B cell (primary cell): ENCODE data around the gene KIF9. TPM values are rescaled to one million over a fixed set of nuclear protein-coding genes. Genes with fewer than 3 reads are reported as not detected.

Source experiments
- ATAC-seq: fragments of 200-7000 bp; cut with Tn5 transposase; one replicate; pipeline ENCODE4 v1.10.0; 2021; ENCODE audit warnings: low read depth, mild to moderate bottlenecking, moderate number of reproducible peaks, moderate library complexity
- CTCF ChIA-PET: fragments of 350-600 bp; sonication (Branson Sonifier 250); formaldehyde crosslinking; loops from one replicate; lab custom pipeline; 2021; ENCODE audit warnings: antibody characterized with exemption, inconsistent platforms; lab: Charles Lee
- POLR2A ChIA-PET: fragments of 350-600 bp; sonication (Branson Sonifier 250); formaldehyde crosslinking; loops from one replicate; lab custom pipeline; 2021; ENCODE audit warnings: antibody characterized with exemption; lab: Charles Lee
- DNase-seq: peaks from one replicate; pipeline ENCODE4 v3.0.0; 2013
- H2AFZ ChIP-seq: 2 replicates; pipeline ENCODE4 v1.6.1; 2012; ENCODE audit warnings: mild to moderate bottlenecking, low read depth, low read length; ENCODE audit not compliant: insufficient read depth, poor library complexity, severe bottlenecking
- H3K27ac ChIP-seq, 2 donors: 1 replicate in 1 of 2; 2 replicates in 1 of 2; pipeline ENCODE4 v1.5.1; 2012 to 2013; ENCODE audit warnings: low read length in 2 of 2, mild to moderate bottlenecking in 2 of 2, moderate library complexity in 1 of 2
- H3K27me3 ChIP-seq, 4 experiments: fragments of 200-600 bp in 1 of 4; sonication (generic) in 1 of 4; replicated peaks in 1 of 4; 1 replicate in 2 of 4; 2 replicates in 2 of 4; pipeline versions ENCODE4 v1.6.1 to v1.7.0; 2013 to 2016; ENCODE audit warnings: low read length in 3 of 4, mild to moderate bottlenecking in 2 of 4, mixed read lengths in 1 of 4, moderate library complexity in 1 of 4; ENCODE audit not compliant: insufficient read depth in 4 of 4, control insufficient read depth in 3 of 4; ENCODE audit errors: control extremely low read depth in 1 of 4
- H3K36me3 ChIP-seq, 2 experiments: replicated peaks in 1 of 2; 1 replicate in 1 of 2; 2 replicates in 1 of 2; pipeline versions ENCODE4 v1.6.1 to v1.7.1; 2013; ENCODE audit warnings: low read length in 1 of 2; ENCODE audit not compliant: insufficient read depth in 2 of 2, control insufficient read depth in 1 of 2; ENCODE audit errors: control extremely low read depth in 1 of 2, extremely low read depth in 1 of 2
- H3K4me1 ChIP-seq, 2 donors: fragments of 200-600 bp in 1 of 2; sonication (generic) in 1 of 2; 1 replicate in 1 of 2; 2 replicates in 1 of 2; pipeline versions ENCODE4 v1.5.1 to v1.6.1; 2013 to 2017; ENCODE audit warnings: low read length in 2 of 2; ENCODE audit not compliant: control insufficient read depth in 2 of 2, insufficient read depth in 2 of 2
- H3K4me2 ChIP-seq: replicated peaks from 2 replicates; pipeline ENCODE3; 2012; ENCODE audit warnings: mild to moderate bottlenecking, low read depth, low read length; ENCODE audit not compliant: poor library complexity, severe bottlenecking
- H3K4me3 ChIP-seq, 5 experiments: fragments of 200-600 bp in 1 of 5; sonication (generic) in 1 of 5; 1 replicate in 3 of 5; 2 replicates in 2 of 5; pipeline versions ENCODE4 v1.5.1 to v1.7.0; 2011 to 2016; ENCODE audit warnings: low read length in 4 of 5, mild to moderate bottlenecking in 4 of 5, low read depth in 2 of 5, control low read depth in 1 of 5, moderate library complexity in 1 of 5; ENCODE audit not compliant: insufficient read depth in 1 of 5; ENCODE audit errors: control extremely low read depth in 1 of 5, extremely low read depth in 1 of 5
- H3K79me2 ChIP-seq: fragments of 200-600 bp; sonication (generic); one replicate; pipeline ENCODE4 v1.6.0; 2016; ENCODE audit warnings: low read length; ENCODE audit not compliant: control insufficient read depth, insufficient read depth
- H3K9ac ChIP-seq: fragments of 200-600 bp; sonication (generic); 2 replicates; pipeline ENCODE4 v1.6.1; 2017; ENCODE audit warnings: mild to moderate bottlenecking, low read length, moderate library complexity
- H3K9me3 ChIP-seq, 3 donors: one replicate each; pipeline versions ENCODE4 v1.6.1 to v1.7.1; 2013; ENCODE audit warnings: low read length in 2 of 3; ENCODE audit not compliant: control insufficient read depth in 2 of 3, insufficient read depth in 1 of 3; ENCODE audit errors: control extremely low read depth in 1 of 3
- H4K20me1 ChIP-seq: 2 replicates; pipeline ENCODE4 v1.6.0; 2012; ENCODE audit warnings: mild to moderate bottlenecking, low read length; ENCODE audit not compliant: insufficient read depth, control insufficient read depth, poor library complexity, severe bottlenecking
- H3K27ac Mint-ChIP-seq: one replicate; pipeline ENCODE4 v1.8.0; 2021; ENCODE audit warnings: mixed read lengths
- H3K27me3 Mint-ChIP-seq: one replicate; pipeline ENCODE4 v1.8.0; 2021; ENCODE audit warnings: mixed read lengths
- H3K4me1 Mint-ChIP-seq: one replicate; pipeline ENCODE4 v1.8.0; 2021; ENCODE audit warnings: mixed read lengths
- H3K4me3 Mint-ChIP-seq: one replicate; pipeline ENCODE4 v1.8.0; 2021; ENCODE audit warnings: mixed read lengths
- H3K9me3 Mint-ChIP-seq: one replicate; pipeline ENCODE4 v1.8.0; 2022; ENCODE audit warnings: mixed read lengths; ENCODE audit not compliant: insufficient read depth
- EZH2 ChIP-seq: IDR thresholded peaks from 2 replicates; pipeline ENCODE4 v1.6.1; 2012; ENCODE audit warnings: borderline replicate concordance, low read depth, mild to moderate bottlenecking, moderate library complexity, low read length; ENCODE audit not compliant: insufficient read depth, poor library complexity, severe bottlenecking
- WGBS: methylation state at CpG from one replicate; pipeline ENCODE4 v1.1.5; 2013; ENCODE audit warnings: missing lambda C conversion rate; ENCODE audit not compliant: insufficient coverage; 5-methylcytosine and 5-hydroxymethylcytosine counted together
- intact Hi-C: fragments of 100-400 bp; cut with micrococcal nuclease; formaldehyde crosslinking; loops from one replicate; pipeline ENCODE4 v1.10.0; 2022
- polyA plus RNA-seq: library from polyadenylated mRNA; depleted of rRNA; stranded (reverse); fragments of >200 nt; gene quantifications from 2 replicates; pipeline ENCODE4 v1.2.3, GENCODE V29; 2012
- total RNA-seq, 2 donors: library from RNA; stranded (reverse); fragments of 120-200 nt in 1 of 2; gene quantifications; 1 replicate in 1 of 2; 2 replicates in 1 of 2; pipeline versions ENCODE4 v1.2.3 to v1.2.4, GENCODE V29; 2013 to 2022
- TF ChIP-seq, protein P1 (sequence below): fragments of 200-600 bp; IDR thresholded peaks from one replicate; pipeline ENCODE4 v1.8.0; 2022; ENCODE audit warnings: antibody characterized with exemption, mild to moderate bottlenecking

Gene KIF9
- total and polyA plus RNA-seq, 2 donors (not counting 1 experiment from before 2014, with no cell fraction given): 3.0 to 3.8 TPM

DNA sequence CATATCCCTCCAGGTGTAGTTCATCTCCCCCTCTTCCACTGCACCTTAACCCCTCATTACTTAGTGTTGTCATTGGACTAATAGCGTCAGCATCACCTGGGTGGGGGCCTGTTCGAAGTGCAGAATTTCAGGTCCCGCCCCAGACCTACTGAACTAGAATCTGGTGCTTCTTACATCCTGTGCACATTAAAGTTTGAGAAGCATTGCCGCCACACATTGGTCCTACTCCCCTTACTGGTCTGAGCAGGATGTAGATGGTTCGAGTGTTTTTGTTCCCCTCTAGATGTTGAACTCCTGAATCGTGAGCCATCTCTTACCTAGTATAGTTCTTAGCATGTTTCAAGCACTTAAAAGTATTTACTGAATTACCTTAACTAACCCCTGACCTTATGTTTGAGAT lies 13.4 kb upstream of the KIF9 start:
- intact Hi-C loops: no loop called here
- no peaks in the 10 kb centered on the region for H3K27me3 ChIP-seq
- no peak overlapping the region for H3K4me3 ChIP-seq
- DNase-seq (no peak), ATAC-seq (no peak)
- Mint-ChIP-seq H3K4me3 (no peak overlapping the region), H3K4me1 (peaks cover 79% of the 10 kb centered on the region), H3K27me3 (no peaks in the 10 kb centered on the region), H3K9me3 (no peaks in the 10 kb centered on the region), H3K27ac (peak overlapping the region; percentile 16)
- 88% methylated on average over 3 of the region's 6 CpGs for WGBS
- H3K4me2 ChIP-seq: no peak overlapping the region
- no peaks in the 10 kb centered on the region for H3K9me3 ChIP-seq
- peaks cover 43% of the 10 kb centered on the region for H4K20me1 ChIP-seq
- no peak overlapping the region for H2AFZ ChIP-seq
- no peak overlapping the region for H3K9ac ChIP-seq
- TF ChIP-seq, protein P1, sequence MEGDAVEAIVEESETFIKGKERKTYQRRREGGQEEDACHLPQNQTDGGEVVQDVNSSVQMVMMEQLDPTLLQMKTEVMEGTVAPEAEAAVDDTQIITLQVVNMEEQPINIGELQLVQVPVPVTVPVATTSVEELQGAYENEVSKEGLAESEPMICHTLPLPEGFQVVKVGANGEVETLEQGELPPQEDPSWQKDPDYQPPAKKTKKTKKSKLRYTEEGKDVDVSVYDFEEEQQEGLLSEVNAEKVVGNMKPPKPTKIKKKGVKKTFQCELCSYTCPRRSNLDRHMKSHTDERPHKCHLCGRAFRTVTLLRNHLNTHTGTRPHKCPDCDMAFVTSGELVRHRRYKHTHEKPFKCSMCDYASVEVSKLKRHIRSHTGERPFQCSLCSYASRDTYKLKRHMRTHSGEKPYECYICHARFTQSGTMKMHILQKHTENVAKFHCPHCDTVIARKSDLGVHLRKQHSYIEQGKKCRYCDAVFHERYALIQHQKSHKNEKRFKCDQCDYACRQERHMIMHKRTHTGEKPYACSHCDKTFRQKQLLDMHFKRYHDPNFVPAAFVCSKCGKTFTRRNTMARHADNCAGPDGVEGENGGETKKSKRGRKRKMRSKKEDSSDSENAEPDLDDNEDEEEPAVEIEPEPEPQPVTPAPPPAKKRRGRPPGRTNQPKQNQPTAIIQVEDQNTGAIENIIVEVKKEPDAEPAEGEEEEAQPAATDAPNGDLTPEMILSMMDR: no peak
- TF ChIP-seq EZH2: no peak
- peaks cover 2 to 7% of the 10 kb centered on the region in 2 experiments for H3K36me3 ChIP-seq
- peaks cover 30 to 40% of the 10 kb centered on the region in 2 donors for H3K4me1 ChIP-seq
- peak overlapping the region in 1 of 2 donors; percentile 13 for H3K27ac ChIP-seq
- H3K79me2 ChIP-seq: peaks cover 96% of the 10 kb centered on the region
- POLR2A ChIA-PET: interaction anchor here (1.2 kb wide), 1 partner anchor 13 kb away, joined by 3 read pairs; the partner anchor contains the start of genes KIF9 and KLHL18
- CTCF ChIA-PET: no interaction called here

DNA sequence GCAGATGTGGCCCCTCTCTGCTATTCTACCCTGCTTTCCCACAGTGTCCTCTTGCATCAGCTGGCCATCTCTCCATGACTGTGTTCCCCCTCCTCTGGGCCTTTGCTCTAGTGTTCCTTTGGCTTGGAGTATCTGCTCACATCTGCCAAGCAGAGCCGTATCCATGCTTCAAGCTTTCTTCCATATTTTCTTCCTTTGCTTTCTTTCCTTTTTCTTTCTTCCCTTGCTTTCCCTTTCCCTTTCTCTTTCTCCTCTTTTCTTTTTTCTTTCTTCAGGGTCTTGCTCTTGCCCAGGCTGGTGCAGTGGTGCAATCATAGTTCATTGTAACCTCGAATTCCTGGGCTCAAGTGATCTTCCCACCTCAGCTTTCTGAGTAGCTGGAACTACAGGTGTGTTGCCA lies 12.7 kb upstream of the KIF9 start:
- H3K27me3 ChIP-seq: no peaks in the 10 kb centered on the region
- CTCF ChIA-PET: no interaction called here
- no peaks in the 10 kb centered on the region for H3K9me3 Mint-ChIP-seq
- WGBS: 100% methylated on average over 1 of the region's 2 CpGs
- peaks cover 2 to 14% of the 10 kb centered on the region in 2 experiments for H3K36me3 ChIP-seq
- H3K79me2 ChIP-seq: peaks cover 96% of the 10 kb centered on the region
- no peak overlapping the region for H3K4me3 ChIP-seq
- H3K4me2 ChIP-seq: no peak overlapping the region
- no peak overlapping the region for H2AFZ ChIP-seq
- H3K4me1 ChIP-seq: peaks cover 35 to 46% of the 10 kb centered on the region in 2 donors
- H3K4me3 Mint-ChIP-seq: no peak overlapping the region
- DNase-seq (no peak), ATAC-seq (no peak)
- POLR2A ChIA-PET: interaction anchor here (1.2 kb wide), 1 partner anchor 12 kb away, joined by 3 read pairs; the partner anchor contains the start of genes KIF9 and KLHL18
- peak overlapping the region; percentile 1 for H3K27ac Mint-ChIP-seq
- H3K4me1 Mint-ChIP-seq: peaks cover 84% of the 10 kb centered on the region
- H3K9me3 ChIP-seq: no peaks in the 10 kb centered on the region
- intact Hi-C loops: no loop called here
- TF ChIP-seq EZH2: no peak
- TF ChIP-seq, protein P1: no peak
- H3K27me3 Mint-ChIP-seq: no peaks in the 10 kb centered on the region
- no peak overlapping the region for H3K9ac ChIP-seq
- no peak overlapping the region for H3K27ac ChIP-seq
- H4K20me1 ChIP-seq: peaks cover 50% of the 10 kb centered on the region
